GM12864 (cell line): ENCODE data around the gene SHISA5.

ENCODE experiments used
- DNase-seq: peaks from one replicate; pipeline ENCODE4 v3.0.0-alpha.2; 2011; ENCODE audit warnings: low read depth
- H3K4me3 ChIP-seq: 2 replicates; pipeline ENCODE4 v1.5.1; 2011; ENCODE audit warnings: mild to moderate bottlenecking, low read depth, low read length, control low read depth
- TF ChIP-seq, protein P1 (sequence below): IDR thresholded peaks from 2 replicates; pipeline ENCODE4 v1.5.1; 2011; ENCODE audit warnings: low read depth, mild to moderate bottlenecking, moderate library complexity, low read length, control low read depth, inconsistent platforms; ENCODE audit errors: missing control alignments

Gene SHISA5

DNA sequence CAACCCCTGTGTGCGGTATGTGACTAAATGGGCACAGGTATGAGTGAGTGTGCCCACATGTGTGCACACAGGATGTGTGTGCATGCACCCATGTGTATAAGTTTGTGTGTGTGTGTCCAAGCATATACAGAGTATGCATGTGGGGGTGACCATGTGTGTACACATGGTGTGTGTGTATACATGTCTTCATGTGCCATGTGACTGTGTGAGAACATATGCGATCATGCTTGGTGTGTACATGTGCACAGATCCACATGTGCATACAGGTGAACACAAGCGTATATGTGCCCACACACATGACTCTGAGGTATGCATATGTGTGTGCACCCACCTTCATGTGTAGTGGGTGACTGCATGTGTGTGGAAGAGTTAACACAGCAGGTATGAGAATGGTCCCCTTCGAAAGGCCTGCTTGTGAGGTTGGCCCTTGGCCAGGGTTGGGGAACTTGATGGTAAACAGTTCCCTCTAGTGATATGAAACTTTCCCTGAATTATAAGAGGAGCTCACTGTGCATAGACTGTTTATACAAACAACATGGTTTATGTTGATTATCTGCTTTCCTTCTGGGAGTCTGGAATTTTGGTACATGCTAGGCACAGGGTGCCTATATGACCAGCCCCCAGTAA, 42.3 kb upstream of the SHISA5 start:
- TF ChIP-seq, protein P1, sequence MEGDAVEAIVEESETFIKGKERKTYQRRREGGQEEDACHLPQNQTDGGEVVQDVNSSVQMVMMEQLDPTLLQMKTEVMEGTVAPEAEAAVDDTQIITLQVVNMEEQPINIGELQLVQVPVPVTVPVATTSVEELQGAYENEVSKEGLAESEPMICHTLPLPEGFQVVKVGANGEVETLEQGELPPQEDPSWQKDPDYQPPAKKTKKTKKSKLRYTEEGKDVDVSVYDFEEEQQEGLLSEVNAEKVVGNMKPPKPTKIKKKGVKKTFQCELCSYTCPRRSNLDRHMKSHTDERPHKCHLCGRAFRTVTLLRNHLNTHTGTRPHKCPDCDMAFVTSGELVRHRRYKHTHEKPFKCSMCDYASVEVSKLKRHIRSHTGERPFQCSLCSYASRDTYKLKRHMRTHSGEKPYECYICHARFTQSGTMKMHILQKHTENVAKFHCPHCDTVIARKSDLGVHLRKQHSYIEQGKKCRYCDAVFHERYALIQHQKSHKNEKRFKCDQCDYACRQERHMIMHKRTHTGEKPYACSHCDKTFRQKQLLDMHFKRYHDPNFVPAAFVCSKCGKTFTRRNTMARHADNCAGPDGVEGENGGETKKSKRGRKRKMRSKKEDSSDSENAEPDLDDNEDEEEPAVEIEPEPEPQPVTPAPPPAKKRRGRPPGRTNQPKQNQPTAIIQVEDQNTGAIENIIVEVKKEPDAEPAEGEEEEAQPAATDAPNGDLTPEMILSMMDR, result no peak
- H3K4me3 ChIP-seq, result no peak overlapping the region
- no peak for DNase-seq

DNA sequence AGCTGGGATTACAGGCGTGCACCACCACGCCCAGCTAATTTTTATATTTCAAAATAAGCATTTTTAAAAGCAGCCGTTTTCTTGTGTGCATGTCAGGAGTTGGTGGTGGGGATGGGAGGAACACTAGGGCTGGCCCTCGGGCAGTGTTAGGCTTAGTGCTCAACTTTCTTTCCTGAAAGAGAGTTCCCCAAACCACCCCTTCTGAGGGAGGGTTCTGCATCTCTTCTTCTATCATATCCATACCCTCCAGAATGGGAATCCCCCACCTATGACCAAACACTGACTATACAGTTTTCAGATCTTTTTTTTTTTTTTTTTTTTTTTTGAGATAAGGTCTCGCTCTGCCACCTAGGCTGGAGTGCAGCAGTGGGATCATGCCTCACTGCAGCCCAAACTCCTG, 40.2 kb upstream of the SHISA5 start:
- no peak overlapping the region for H3K4me3 ChIP-seq
- no peak for DNase-seq
- TF ChIP-seq, protein P1, result no peak

DNA sequence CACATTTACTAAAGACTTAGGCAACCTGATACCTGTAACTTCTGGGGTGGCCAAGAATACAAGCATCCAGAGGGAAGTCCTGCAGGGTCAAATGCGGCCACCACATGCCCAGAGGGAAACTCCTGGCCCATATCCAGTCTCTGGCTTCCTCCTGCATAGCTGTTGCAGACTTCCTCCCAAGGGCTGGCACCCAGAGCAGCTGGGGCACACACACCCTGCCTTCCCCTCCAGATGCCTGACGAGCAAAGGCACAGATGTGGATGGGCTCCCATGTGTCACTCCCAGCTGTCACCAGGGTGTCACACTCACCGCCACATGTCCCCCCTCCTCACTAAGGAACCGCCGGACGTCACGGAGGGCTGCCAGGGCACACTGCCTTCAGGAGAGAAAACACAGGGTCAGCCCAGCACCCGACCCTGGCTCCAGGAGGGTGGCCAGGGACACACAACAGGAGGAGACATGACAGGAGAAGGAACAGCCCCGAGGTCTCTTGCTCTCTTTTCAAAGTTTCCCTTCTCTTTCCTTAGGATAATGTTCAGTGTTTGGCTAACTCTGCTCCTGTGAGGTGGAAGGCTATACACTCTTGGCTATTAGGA, 39.4 kb upstream of the SHISA5 start:
- H3K4me3 ChIP-seq, result no peak overlapping the region
- TF ChIP-seq, protein P1, result no peak
- no peak for DNase-seq

DNA sequence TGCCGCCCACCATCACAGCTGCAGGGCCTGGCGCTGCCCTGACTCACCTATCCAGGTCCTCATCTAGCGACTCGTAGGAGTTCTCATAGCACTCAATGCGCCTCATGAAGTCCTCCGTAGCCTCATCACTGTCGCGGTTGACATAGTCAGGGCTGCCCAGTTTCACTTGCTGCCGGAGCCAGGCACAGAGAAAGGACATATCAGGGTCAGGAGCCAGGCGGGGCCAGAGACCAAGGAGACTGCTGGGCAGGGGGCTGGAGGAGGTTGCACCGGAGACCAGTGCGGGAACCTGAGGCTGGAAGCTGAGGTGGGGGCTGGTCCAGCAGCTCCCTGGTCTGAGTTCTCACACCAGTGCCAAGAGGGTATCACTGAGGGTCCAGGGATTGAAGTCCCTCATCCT, 34.5 kb upstream of the SHISA5 start:
- H3K4me3 ChIP-seq, result no peak overlapping the region
- DNase-seq, result no peak
- TF ChIP-seq, protein P1, result no peak

DNA sequence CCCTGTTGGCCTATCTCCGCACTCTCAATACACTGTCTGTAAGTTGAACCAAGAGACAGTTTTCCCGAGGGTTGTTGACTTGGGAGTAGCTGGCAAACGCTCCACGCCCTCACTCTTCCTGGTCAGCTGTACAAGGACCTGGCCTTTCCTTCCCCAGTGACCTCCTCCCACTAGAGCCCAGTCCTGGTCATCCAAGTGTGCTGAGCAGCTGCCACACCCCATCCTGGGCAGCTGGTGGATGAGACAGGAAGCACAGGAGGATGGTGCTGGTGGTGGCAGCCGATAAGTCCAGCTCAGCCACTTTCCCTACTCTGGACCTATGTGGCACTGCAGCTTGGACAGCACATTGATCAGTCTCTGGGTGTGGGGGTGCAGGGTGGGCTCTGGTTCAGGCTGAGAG, 32.8 kb upstream of the SHISA5 start:
- H3K4me3 ChIP-seq, result no peak overlapping the region
- TF ChIP-seq, protein P1, result no peak
- DNase-seq, result no peak

DNA sequence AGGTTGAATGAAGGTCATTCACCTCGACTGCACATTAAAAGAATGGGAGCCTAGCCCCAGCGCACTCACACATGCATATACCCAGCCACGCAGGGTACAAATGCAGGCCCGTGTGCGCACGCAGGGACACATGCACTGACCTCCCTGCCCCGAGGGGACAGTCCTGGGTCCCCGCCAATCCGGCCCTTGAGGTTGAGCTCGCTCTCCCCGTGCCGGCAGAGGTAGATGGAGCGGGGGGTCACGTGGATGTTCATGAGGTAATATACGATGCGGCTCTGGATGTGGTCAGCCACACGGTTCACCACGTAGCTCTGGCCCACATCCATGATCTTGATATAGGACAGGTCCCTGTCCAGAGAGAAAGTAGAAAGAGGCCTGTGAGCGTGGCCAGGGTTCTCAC, 32.1 kb upstream of the SHISA5 start:
- DNase-seq, result no peak
- TF ChIP-seq, protein P1, result no peak
- H3K4me3 ChIP-seq, result no peak overlapping the region

DNA sequence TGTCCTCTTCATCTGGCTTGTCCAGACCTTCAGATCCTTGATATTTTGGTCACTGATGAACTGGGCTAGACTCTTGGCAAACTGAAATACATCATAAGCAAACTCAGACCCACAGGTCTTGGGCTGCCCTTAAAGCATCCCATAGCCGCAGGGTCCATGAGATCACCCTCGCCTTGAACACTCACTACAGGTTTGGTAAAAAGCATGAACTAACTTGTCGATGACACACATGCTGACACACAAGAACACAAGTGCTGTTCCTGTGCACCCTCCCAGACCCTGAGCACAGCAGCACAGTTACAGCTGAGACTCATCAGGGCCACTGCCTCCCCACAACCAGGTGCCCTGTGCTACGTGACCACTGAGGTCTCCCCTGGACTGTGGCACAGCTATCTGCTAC, 31.6 kb upstream of the SHISA5 start:
- H3K4me3 ChIP-seq, result no peak overlapping the region
- TF ChIP-seq, protein P1, result no peak
- no peak for DNase-seq
